ENCODE results near the gene PTK7.

The PTK7 gene

DNA sequence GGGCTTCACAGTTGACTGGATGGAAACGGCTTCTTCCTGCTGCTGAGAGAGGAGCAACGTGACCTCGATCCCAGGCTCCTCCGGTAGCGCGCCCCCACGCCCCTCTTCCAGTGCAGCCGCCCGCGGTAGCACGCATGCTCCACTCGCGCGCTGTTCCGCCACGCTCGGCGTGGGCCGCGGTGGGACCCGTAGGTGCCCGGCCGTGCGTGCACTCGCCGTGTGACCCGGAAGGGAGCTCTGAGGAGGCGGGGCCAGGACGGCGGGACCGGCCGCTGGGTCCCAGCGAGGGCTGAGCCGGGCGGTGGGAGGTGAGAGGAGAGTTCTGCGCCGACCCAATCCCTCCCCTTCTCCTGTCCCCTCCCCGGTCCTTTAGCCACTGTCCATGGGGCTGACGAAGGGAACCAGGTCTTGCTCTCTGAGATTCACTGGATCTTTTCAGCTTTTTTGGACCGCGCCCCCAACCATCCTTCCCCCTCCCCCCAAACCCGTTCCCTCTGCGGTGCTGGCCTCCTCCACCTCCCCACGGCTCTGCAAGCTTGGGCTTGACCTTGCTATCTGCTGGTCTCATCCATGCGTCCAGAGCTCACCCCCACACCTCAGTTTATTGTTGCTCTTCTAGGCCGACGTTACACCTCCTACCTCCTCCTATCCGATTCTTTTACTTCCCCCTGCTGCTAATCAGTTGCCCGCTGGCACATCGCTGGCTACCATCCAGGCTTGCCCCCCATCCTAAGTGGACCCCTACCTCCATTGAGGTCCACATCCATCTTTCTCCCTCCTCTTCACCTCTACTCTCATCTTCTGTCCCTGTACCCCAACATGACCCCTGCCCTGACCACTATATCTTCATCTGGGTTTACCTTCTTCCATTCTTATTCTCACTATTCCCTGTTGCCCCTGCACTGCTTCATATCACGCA is 106.1 kb downstream of the PTK7 start, which contains the start of gene CUL9:
Gene CUL9 (plus strand): TSS at position 255 of the 919 bp plus-strand sequence. CDS start 2,115 bp downstream, outside the sequence.
- DNase-seq = peak; percentile 57

- no peak for DNase-seq
Measured at GRCh38 chr6:43183441-43183840, 107.3 kb downstream of the PTK7 start.

GRCh38 chr6:43184268-43184985 is 108.3 kb downstream of the PTK7 start:
- DNase-seq = no peak

- no peak for DNase-seq
Measured at GRCh38 chr6:43185391-43185985, 109.4 kb downstream of the PTK7 start.

DNA sequence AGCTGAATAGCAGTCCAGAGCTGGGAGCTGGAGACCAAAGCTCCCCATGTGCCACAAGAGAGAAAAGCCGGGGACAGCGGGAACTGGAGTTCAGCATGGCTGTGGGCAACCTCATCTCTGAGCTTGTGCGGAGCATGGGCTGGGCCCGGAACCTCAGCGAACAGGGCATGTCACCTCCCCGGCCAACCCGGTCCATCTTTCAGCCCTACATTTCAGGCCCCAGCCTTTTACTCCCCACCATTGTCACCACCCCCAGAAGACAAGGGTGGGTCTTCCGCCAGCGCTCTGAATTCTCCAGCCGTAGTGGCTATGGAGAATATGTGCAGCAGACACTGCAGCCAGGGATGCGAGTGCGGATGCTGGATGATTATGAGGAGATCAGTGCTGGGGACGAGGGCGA is 109.9 kb downstream of the PTK7 start:
- DNase-seq = no peak

DNA sequence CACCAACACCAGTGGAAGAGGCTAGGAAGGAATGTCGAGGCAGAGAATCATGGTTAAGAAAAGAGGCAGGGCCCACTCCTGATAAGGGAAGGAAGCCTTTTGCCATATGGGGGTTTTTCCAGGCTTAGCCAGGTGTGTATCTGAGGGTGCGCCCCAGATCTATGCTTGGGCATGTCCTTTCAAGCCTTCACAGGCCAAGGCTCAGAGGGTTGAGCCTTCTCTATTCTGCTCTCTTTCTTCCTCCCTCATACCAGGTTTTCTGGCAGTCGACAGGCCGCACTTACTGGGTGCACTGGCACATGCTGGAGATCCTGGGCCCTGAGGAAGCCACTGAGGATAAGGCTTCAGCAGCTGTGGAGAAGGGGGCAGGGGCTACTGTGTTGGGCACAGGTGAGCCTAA is 110.6 kb downstream of the PTK7 start:
- DNase-seq = no peak

GRCh38 chr6:43187821-43188220 is 111.7 kb downstream of the PTK7 start:
- no peak for DNase-seq

DNA sequence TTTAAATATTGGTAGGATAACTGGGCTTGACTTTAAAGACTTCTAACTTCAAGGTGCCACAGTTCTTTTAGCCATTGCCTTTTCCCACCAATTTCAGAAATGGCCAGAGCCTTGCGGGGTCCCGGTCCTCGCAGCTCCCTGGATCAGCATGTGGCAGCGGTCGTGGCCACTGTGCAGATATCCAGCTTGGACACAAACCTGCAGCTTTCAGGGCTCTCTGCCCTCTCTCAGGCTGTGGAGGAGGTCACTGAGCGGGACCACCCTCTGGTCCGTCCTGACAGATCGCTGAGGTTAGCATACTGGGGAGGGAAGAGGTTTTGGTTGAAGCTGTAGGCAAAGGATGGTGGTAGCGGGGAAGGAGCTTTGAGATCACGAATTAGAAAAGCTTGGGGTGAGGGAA is 112.3 kb downstream of the PTK7 start:
- DNase-seq = no peak

- DNase-seq = no peak
Measured at GRCh38 chr6:43189776-43190304, 113.7 kb downstream of the PTK7 start.

GRCh38 chr6:43192911-43193310 is 116.8 kb downstream of the PTK7 start:
- DNase-seq = no peak

DNA sequence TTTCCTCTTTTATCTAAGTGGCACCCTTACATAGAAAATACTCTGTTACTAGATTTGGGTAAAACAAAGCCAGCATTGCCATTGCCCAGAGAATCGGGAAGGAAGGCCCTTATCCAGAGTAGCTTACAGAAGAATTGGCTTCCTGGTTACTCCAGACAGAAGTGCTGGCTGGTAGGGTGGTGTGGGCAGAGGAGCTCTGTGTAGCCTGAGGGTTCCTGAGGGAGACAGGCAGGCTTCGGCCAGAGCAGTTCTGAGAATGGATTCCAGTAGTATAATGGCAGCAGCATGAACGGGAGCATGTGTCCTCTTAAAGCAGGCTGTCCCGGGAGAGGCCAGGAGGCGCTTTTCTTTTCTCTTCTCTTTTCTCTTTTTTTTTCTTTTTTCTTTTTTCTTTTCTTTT is 117.8 kb downstream of the PTK7 start:
- DNase-seq = no peak

DNA sequence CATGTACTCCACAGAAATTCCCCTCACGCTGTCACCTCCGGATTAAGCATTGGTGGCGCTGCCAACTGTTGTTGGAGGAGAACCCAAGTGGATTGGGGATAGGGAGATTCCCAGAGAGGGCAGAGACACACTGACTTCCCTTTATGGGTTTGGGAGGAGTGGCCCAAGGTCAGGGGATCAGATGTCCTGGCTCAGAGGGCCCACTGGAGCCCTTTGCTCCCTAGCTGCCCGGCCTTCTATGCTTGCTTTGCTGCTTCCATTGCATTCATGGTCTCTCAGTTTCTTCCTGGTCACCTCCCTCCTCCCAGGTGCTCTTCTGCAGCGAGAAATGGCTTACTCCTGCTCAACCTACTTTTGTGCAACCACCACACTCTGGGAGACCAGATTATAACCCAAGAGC is 120.2 kb downstream of the PTK7 start:
- DNase-seq = no peak

DNA sequence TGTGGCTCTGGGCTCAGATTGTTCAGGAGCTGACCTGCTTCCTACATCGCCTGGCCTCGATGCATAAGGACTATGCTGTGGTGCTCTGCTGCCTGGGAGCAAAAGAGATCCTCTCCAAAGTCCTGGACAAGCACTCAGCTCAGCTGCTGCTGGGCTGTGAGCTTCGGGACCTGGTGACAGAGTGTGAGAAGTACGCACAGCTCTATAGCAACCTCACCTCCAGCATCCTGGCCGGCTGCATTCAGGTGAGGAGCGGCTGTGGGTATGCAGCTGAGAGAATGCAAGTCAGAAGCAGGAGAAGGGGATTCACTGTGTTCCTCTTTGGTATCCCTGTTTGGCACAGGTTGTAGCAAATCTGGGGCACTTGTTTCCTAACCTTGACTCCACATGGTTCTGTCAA is 123.8 kb downstream of the PTK7 start:
- no peak for DNase-seq

GRCh38 chr6:43200541-43200940 is 124.4 kb downstream of the PTK7 start:
- no peak for DNase-seq

DNA sequence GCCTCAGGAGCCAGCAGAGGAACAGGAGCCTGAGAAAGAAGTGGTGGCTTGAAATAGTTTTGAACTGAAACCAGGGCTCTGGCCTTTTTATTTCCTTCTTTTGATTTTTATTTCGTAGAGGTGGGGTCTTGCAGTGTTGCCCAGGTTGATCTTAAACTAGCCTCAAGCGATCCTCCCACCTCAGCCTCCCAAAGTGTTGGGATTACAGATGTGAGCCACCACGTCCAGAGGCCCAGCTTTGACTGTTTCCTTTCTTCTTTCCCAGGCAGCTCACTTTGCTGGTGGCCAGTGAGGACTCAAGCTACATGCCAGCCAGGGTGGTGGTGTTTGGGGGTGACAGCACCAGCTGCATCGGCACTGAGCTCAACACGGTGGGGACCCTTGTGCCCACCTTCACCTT is 126.3 kb downstream of the PTK7 start:
- no peak for DNase-seq

DNA sequence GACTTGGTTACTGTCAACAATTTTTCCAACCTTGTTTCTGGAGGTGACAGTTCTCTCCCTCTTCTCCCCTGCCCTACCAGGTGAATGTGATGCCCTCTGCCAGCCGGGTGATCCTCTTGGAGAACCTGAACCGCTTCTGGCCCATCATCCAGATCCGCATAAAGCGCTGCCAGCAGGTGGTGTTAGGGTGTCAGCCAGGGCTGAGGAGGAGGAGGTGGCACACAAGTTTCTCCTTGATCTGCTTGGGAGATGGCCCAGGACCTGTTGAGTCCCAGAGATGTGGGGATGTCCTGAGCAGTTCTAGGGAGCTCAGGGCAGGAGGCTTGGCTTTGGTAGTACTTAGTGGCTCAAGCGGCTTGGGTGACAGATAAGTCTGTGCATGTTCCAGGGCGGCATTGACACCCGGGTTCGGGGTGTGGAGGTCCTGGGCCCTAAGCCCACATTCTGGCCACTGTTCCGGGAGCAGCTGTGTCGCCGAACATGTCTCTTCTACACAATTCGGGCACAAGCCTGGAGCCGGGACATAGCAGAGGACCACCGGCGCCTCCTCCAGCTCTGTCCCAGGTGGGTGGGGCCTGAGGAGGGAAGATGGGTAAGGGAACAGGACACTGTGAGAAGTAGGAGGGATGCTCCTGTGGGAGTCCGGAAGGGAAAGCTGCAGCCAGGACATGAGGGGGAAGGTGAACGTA is 127.1 kb downstream of the PTK7 start:
- no peak for DNase-seq

DNA sequence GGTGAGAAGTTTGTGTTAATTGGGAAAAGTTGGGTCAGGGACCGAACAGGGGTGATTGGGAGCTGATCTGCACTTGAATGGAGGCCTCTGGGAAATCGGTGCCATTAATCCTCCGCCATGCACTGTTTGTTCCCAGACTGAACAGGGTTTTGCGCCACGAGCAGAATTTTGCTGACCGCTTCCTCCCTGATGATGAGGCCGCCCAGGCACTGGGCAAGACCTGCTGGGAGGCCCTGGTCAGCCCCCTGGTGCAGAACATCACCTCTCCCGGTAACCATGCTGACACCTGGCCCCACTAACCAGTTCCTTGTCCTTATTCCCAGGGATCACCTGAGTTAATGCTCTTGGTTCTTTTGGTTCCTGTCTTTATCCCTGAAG is 127.6 kb downstream of the PTK7 start:
- DNase-seq = no peak

DNA sequence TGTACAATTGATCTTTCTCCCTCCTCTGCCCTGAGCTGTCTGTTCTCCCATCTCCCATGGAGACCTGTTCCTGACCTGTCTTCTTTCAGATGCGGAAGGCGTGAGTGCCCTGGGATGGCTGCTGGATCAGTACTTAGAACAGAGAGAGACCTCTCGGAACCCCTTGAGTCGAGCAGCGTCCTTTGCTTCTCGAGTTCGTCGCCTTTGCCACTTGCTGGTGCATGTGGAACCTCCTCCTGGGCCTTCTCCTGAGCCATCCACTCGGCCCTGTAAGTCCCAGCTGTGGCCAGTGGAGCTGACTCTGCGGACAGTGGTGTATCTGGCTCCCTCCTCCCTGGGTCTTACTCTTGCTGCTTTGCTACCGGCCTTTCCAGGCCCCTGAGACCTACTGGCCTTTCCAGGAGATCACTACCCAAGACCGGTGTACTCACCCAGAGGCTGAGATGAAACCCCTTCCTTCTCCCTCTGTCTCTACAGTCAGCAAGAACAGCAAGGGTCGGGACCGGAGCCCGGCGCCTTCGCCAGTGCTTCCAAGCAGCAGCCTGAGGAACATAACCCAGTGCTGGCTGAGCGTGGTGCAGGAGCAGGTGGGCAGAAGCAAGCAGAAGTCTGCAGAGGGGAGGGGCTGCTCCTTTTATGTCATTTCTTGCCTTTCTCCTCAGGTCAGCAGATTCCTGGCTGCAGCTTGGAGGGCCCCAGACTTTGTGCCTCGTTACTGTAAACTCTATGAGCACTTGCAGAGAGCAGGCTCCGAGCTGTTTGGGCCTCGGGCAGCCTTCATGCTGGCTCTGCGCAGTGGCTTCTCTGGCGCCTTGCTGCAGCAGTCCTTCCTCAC is 128.4 kb downstream of the PTK7 start:
- DNase-seq = no peak

- DNase-seq = no peak
Measured at GRCh38 chr6:43205849-43206248, 129.7 kb downstream of the PTK7 start.

- no peak for DNase-seq
Measured at GRCh38 chr6:43207286-43207685, 131.2 kb downstream of the PTK7 start.

Measured in fibroblast of upper back skin (primary cell).